NCI-H2196 (cell line): Measurements from ENCODE around the gene LNX1.

Source experiments
- DNase-seq: peaks from one replicate; lab custom pipeline; 2025; ENCODE audit not compliant: unreplicated experiment; lab: John Stamatoyannopoulos, UW

Gene LNX1

DNA sequence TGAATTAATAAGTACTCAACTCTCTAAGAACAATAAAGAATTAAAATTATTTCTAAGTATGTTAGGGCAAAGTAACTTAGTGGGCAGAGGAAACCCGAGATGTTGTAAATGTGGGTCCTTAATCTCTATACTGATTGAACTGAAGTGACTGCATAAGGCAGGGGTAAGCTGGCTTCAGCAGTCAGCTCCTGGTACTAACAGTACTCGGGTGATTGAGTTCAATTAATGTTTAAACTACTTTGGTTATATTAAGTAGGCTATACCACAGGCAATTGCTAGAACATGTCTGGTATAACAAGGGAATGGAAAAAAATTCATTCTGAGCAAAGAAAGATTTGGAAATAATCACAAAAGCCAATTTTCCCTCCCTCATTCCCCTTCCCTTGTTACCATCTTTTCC lies 90.7 kb downstream of the LNX1 start:
- DNase-seq, result no peak

DNA sequence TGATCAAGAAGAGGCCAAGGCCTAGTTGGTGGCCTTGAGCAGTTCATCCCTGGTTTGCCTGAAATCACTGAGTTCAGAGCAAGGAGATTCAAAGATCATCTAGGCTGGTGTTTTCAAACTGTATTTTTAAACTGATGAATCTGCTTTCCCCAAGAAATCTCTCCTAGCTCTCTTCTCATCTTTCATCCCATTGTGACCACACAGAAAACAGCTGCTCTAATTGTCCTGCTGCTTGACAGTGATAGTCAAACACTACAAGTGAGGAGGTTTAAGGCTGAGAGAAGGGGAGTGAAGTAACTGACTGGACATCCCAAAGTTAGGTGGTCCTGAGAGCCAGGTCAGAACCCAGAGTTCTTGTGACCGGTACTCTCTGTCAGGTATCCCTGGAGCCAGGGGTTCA lies 91.5 kb downstream of the LNX1 start:
- no peak for DNase-seq

DNA sequence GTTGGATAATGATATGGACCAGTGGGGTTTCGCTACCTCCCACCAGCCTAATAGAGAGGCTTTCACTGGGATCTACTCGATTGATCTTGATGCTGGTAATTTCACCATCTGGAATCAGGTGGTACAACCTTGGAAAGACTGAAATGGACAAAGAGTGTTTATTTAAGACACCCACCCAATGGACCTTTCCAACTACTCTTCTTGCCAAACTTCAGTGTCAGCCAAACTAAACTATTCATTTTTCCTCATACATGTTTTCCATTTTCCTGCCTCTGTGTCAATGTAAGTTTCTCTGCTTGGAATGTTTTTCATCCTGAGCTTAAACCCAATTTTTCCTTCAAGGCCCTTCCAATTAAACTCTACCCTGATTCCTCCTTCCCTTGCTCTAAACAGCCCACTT lies 92.6 kb downstream of the LNX1 start:
- DNase-seq, result no peak

DNA sequence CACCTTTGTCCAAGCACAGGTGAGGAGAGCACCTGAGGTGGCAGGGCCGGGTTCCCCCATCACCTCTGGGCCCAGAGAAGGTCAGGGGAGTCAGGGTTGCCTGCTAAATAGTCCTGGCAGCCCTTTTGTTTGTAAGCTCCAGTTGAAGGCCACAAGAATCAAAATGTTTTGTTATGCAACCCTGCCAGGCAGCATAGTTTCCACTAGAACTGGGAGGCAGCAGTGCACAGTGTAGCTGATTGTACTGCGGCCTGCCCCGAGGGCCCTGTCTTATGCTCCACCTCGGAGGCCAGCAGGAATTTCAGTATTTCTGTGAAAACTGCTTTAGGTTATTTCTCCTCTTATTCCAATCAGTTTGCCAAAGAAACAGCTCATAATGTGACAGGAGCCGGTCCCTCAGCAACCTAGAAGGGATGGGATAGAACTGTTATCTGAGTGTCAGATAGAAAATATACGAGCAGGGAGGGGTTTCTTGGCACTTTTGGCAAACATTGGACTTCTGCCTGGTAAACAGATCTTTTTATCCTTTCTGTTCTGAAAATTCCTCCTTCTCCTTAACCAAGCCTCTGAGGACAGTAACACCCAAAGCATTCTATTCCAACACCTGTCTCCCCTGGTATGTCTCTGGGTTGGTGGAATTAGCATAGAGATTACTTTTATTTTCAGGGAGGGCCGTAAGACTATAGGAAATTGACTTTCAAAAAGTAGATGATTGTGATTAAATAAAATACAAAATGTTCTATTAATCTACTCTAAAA lies 93.6 kb downstream of the LNX1 start:
- DNase-seq, result no peak

DNA sequence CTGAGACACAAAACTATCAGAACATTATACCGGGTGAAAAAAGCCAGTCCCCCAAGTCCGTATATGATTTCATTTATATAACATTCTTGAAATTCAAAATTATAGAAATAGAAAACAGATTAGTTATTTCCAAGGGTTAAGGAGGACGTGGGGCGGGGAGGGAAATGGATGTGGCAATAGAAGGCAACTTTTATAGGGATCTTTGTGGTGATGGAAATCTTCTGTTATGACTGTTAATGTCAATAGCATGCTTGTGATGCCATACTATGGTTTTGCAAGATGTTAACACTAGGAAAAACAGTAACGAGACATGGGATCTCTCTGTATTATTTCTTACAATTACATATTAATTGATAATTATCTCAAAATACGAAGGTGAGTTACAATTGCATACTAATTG lies 96.4 kb downstream of the LNX1 start:
- DNase-seq, result no peak

DNA sequence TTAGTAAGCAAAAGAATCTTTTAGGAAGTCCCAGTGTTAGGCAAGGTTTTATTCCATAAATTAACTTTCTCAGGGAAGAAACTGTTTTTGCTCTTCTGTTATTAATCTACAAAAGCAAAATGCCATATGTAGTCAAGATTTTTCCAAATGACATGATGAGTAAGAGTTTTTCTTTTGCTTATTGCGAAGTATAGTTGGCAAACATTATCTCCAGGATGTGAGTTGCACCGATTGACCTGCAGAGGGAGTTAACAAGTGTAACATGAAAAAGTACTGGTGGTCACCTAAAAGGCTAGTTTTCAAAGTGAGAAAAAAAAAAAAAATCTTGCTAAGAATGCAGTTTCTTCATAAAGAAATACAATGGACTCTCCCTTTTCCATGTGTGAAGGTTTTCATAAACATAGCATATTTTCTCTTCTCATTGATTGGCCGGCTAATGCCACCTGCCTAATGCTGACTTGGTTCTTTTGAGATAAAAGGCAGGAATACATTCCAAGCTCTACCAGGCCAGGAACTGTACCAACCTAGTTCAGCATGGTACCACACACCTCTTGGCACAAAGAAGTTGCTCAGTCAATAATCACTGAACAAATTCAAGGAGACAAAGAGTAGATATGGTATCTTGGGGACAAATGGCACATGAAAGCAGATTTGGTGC lies 100.2 kb downstream of the LNX1 start:
- no peak for DNase-seq

DNA sequence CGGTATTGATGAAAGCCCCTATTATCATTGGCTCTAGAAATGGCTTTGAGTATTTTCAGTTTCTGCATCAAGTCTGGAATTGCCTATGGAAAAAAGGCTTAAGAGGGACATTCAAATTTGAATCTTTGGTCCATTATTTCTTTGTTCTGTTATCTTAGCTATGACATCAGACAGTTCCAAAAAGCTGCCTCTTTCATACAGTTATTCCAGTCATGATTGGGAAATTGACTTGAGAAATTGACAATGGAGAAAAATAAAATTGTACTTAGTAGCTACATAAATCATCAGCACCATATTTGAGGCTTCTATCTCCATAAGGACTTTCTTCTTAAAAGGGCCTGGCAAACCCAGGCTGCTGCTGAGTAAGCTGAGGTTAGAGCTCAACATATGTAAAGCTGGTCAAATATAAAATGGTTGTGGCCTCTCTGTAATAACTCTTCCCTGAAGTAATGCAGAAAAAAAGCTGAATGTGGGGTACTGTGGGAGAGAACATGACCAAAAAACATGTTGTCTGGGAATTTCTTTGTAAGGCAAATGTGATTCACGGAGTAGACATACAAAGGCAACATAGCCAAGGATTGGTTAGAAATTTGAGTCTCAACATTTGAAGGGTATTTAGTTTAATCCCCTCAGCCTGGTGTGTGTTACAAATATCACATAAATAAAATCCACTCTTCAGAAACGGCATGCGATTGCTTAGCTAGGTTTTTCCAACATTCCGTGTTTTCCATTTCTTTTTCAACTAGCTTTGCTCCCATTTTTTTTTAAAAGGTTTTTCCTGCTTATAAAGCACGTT lies 100.9 kb downstream of the LNX1 start:
- DNase-seq, result no peak

DNA sequence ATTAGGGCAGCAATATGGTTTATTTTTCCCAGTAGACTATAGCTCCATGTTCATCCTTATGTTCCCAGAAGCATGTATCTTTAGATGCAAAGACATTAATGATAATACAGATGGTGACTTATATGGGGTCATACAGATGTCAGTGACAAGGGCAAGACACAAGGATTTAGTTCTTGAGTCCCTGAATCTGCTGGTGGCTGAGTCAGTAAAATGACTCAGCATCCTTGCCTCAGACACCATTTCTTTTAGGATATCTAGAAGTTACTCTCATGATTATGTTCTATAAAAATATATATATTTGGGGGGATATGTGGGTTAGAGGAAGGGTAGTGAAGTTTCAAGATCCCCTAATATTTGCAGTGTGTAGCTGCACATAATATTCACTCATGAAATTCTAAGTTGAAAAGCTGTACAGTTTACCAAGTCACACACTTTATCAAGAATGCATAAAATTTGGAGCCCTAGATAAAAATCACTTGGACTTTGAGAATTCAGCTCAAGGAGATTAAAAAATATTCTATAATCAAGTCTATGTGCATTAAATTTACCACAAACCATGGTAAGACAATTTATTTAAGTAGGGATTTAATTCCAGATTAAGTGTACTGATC lies 101.9 kb downstream of the LNX1 start:
- DNase-seq, result no peak

DNA sequence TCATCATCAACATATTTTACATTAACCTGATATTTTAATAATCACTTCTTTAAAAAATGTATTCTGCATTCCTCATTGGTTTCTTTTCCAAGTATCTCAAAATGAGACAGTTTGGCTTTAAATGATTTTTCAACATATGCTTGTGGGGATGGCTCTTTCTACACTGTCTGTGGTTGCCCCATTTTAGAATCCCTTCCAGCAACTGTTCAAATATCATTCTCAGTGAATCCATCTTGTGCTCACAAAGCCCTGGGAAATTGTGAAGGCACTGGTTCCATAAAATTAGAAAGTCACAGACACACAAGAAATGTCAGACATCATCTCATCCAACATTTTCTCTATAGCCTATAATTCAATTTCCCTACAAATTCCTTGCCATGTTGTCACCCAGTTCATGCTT lies 103.5 kb downstream of the LNX1 start:
- no peak for DNase-seq

DNA sequence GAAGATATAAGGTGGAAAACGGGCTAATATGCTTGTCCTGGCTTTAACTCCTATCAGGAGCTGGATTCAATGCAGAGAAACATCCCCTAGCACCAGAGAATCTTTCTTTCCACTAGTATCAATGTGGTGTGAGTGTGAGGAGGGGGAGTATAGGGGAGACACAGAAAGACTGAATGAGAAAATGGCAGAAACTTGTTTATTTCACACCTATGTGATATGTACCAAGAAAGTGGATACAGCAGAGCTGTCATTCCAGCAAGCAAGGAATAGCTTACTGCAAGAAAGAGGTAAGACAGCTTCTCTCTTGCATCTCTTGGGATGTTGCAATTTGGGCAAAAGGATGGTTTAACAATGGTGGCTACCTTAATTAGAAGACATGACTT lies 105.6 kb downstream of the LNX1 start:
- DNase-seq, result no peak

DNA sequence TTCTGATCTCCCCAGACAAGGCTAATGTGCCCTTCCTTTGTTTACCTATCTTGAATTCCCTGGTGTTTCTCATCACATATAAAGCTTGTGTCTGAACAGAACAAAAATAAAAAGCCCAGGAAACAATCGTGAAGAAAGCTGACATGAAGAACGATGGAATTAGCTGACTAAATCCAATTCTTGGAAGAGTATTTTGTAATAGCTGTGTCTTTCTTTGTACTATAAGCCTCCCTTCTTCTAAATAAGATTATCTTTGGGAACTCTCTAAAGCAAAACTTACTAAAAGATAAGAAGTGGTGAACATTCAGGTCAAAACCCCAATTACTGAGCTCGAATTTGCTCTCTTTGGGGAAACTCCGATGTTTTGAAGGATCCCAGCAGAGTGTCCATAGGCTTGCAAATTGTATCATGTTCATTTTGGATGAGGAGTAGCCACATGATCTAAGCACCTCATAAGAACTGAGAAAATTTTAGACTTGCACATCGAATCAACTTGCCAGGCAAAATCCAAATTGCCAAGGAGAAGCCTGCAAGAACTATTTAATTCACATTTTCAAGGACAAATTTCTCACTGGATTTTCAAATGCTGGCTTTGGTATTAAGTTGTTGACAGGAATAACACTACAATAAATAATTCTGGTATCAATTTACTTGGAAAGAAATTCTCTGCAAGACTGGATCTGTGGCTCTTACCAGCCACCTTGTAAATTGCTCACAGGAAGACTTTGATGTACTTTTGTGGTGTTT lies 106.2 kb downstream of the LNX1 start:
- DNase-seq, result no peak

DNA sequence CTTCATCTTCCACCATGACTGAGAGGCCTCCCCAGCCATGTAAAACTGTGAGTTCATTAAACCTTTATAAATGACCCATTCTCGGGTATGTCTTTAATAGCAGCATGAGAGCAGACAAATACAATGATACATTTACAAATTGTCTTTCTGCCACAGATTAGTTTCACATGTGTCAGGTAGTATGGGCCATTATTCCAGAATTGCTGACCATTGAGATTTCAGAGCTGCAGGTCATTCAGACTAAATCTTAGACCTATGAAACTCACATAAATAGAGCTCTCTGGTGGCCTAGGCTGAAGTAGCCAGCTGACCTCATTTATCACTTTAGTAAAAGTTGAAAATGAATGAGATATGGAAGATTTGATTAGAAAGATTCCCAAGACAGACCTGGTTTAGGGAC lies 108.0 kb downstream of the LNX1 start:
- no peak for DNase-seq

DNA sequence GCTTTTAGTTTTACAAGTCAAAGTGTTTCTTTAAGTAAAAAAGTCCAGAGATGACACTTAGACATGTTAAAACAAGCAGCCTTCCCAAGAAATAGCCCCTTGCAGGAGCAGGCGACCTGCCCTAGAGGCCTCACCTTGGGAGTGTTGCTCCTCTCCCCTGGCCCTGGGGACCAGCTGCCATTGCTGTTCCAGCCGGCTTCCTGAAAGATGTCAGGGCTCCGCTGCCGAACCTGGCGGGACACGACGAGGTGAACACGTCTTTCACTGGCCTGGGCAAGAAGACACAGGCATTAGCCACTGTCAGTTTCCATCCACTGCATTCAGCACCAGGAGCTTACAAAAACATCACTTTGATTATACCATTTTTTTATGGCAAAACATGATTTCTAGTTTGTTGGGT lies 109.7 kb downstream of the LNX1 start:
- no peak for DNase-seq

DNA sequence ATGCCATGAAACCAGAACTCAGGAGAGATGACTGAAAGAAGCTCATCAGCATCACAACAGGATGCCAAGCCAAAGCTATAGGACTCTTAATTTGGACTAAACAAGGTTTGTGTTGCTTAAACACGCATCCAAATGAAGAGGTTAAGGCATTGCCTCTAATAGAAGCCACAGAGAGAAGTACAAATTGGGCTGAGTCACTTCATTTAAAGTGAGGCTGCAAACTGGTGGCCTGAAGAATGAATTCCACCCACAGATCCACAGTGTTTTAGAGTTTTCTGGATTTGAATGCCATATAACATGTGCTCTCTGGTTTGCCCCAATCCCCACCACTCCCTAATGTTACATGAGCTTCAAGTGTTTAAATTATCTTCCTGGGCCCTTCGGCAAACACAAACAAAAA lies 110.4 kb downstream of the LNX1 start:
- DNase-seq, result no peak

DNA sequence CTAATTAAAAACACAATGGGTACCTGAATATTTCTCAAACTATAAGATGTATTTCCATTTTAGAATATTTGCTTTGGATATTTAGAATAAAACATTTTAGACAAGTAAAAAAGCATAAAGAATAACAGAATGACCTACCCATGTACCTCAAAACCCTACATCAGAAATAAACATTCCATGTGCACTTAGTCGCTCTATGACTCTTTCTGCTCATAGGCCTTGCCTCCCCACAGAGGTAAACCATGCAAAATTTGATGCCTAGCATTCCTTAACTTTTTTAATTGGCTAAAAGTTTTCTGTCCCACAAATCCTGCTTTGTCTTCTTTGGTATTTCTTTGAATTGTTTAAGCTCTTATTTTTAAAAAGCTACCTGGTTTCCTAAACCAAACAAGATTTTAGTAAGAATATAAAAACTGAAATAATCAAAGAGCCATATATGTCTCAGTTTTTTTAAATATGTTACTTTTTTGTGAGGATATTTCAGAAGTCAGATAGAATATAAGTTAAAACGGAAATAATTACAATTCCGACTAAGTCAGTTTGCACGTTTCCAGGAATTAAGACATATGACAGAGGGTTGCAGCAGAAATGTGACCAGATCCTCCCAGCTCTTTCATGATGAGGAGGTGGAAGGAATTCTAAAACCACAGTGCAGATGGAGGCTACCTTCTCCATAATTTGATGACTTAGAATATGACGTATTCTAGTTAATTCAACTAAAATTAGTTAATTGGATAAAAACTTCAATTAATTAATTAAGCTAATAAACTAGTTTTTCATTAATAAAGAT lies 111.4 kb downstream of the LNX1 start:
- DNase-seq, result no peak

DNA sequence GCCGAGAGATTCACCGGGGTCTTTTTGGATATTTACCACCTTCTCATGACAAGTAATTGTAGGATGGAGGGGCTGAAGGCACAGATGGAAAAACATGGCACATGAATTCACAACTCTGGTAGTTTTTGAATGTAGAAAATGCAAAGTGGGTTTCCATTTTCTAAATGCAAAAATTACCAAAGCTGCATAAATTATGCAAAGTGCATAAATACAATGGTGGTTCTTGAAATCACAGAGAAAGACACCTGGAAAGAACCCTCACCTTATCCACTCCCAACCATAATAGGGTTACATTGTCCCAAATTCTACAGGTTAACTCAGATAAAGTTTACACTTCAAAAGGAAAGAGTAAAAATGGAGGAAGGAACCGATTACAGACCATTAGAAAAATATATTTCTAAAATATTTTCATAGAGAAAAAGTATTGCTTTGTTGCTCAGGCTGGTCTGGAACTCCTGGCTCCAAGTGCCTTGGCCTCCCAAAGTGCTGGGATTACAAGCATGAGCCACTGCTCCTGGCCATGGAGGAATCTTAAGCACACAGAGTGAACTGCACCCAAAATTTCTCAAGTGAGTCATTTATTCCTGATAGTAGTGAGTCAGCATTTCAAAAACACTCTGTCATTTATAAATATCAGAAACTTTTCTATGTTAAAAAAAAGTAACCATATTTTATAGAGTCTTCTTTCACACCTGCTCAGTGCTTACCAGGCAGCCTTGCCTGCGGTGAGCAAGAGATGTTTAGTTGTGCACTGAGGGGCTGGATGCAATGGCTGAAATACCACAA lies 112.4 kb downstream of the LNX1 start:
- DNase-seq, result no peak

DNA sequence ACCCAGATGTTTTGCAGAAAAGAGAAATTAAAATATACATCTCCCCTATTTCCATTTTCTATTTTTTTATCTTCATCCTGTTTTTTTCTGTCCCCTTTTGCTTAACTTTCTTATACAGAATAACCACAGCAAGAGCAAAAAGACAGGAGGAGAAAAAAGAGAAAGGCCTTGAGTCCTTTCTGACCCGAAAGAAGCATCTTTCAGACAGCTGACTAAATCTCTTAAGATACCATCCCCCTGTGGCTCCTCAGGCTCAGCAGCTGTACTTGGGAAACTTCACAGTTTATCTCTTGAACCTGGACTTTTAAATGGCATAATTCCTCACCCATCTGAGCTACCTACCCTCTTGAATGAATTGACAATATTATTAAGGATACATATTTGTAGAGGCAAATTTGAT lies 113.7 kb downstream of the LNX1 start:
- DNase-seq, result no peak

DNA sequence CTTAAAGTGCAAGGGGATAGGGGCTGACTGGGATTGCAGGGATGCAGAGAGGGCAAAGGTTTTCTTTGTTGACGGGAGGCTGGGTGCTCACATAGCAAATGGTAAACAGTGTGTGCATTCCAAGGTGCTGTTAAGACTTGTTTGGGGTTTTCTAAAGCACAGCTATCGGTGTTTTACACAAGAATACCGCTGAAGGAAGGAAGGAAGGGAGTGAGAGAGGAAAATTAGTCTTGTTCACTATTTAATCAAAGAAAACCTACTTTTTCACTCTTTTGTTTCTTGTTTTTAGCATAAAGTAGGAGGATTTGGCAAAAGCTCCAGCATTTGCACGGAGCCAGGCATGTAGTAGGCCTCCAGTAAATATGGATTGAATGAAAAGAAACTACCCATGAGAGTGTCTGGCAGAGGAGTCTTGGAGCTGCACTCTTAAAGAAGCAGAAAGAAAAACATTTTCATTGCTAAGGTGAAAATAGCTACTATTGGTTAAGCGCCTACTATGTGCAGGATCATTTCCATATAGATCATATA lies 114.2 kb downstream of the LNX1 start:
- no peak for DNase-seq
